H9 (cell line): ENCODE data around the gene UBA1. TPM values are rescaled to one million over a fixed set of nuclear protein-coding genes. Genes with fewer than 3 reads are reported as not detected.

Source experiments
- DNase-seq: peaks from one replicate; pipeline ENCODE4 v3.0.0-alpha.2; 2017
- H2AFZ ChIP-seq: one replicate; pipeline ENCODE4 v1.6.1; 2013; ENCODE audit warnings: mild to moderate bottlenecking, low read length, control low read depth, moderate library complexity
- H2AK5ac ChIP-seq: 2 replicates; pipeline ENCODE4 v1.6.1; 2013; ENCODE audit warnings: low read length, control low read depth, mixed read lengths; ENCODE audit not compliant: insufficient read length
- H2BK120ac ChIP-seq: one replicate; pipeline ENCODE4 v1.6.1; 2013; ENCODE audit warnings: low read depth, mild to moderate bottlenecking, low read length, control low read depth, inconsistent platforms; ENCODE audit not compliant: poor library complexity, severe bottlenecking
- H2BK12ac ChIP-seq: 2 replicates; pipeline ENCODE4 v1.6.1; 2013; ENCODE audit warnings: low read length, control low read depth, mixed read lengths, low read depth; ENCODE audit not compliant: insufficient read length
- H2BK15ac ChIP-seq: 2 replicates; pipeline ENCODE4 v1.6.1; 2013; ENCODE audit warnings: low read depth, low read length, control low read depth
- H2BK20ac ChIP-seq: one replicate; pipeline ENCODE4 v1.6.1; 2013; ENCODE audit warnings: low read depth, mild to moderate bottlenecking, low read length, control low read depth, inconsistent platforms; ENCODE audit not compliant: poor library complexity, severe bottlenecking
- H2BK5ac ChIP-seq: 2 replicates; pipeline ENCODE4 v1.6.1; 2013; ENCODE audit warnings: low read length, control low read depth, mixed read lengths; ENCODE audit not compliant: insufficient read length
- H3K14ac ChIP-seq: 2 replicates; pipeline ENCODE4 v1.6.1; 2013; ENCODE audit warnings: low read length, control low read depth; ENCODE audit not compliant: insufficient read depth
- H3K18ac ChIP-seq: 2 replicates; pipeline ENCODE4 v1.6.1; 2013; ENCODE audit warnings: low read depth, mild to moderate bottlenecking, mixed read lengths, low read length, control low read depth; ENCODE audit not compliant: insufficient read length
- H3K23ac ChIP-seq: 2 replicates; pipeline ENCODE4 v1.6.1; 2013; ENCODE audit warnings: low read length, control low read depth, mixed read lengths, low read depth; ENCODE audit not compliant: insufficient read length
- H3K23me2 ChIP-seq: 2 replicates; pipeline ENCODE4 v1.6.1; 2013; ENCODE audit warnings: low read depth, mild to moderate bottlenecking, mixed read lengths, low read length, control low read depth; ENCODE audit not compliant: insufficient read length, poor library complexity, severe bottlenecking
- H3K27ac ChIP-seq: 2 replicates; pipeline ENCODE4 v1.5.1; 2013; ENCODE audit warnings: low read length, control low read depth, mixed read lengths, low read depth; ENCODE audit not compliant: insufficient read length
- H3K27me3 ChIP-seq: 2 replicates; pipeline ENCODE4 v1.6.1; 2013; ENCODE audit warnings: low read length, control low read depth, inconsistent platforms; ENCODE audit not compliant: insufficient read depth
- H3K4ac ChIP-seq: 2 replicates; pipeline ENCODE4 v1.6.1; 2013; ENCODE audit warnings: low read depth, mild to moderate bottlenecking, control low read depth, inconsistent platforms, low read length, moderate library complexity
- H3K4me1 ChIP-seq: 2 replicates; pipeline ENCODE4 v1.6.1; 2013; ENCODE audit warnings: low read length, control low read depth, inconsistent platforms; ENCODE audit not compliant: insufficient read depth
- H3K4me2 ChIP-seq: 2 replicates; pipeline ENCODE4 v1.6.1; 2013; ENCODE audit warnings: low read length, control low read depth, mixed read lengths; ENCODE audit not compliant: insufficient read length, insufficient read depth
- H3K56ac ChIP-seq: 2 replicates; pipeline ENCODE4 v1.6.1; 2013; ENCODE audit warnings: low read depth, mild to moderate bottlenecking, mixed read lengths, low read length, control low read depth; ENCODE audit not compliant: insufficient read length
- H3K79me1 ChIP-seq: 2 replicates; pipeline ENCODE4 v1.6.1; 2013; ENCODE audit warnings: low read depth, mild to moderate bottlenecking, moderate library complexity, low read length, control low read depth, inconsistent platforms; ENCODE audit not compliant: insufficient read depth, poor library complexity, severe bottlenecking
- H3K79me2 ChIP-seq: 2 replicates; pipeline ENCODE4 v1.6.1; 2013; ENCODE audit warnings: low read length, control low read depth, inconsistent platforms; ENCODE audit not compliant: insufficient read depth
- H3K9ac ChIP-seq: 2 replicates; pipeline ENCODE4 v1.6.1; 2013; ENCODE audit warnings: low read length, control low read depth, mixed read lengths; ENCODE audit not compliant: insufficient read length; ENCODE audit errors: extremely low read depth
- H3K9me3 ChIP-seq: one replicate; pipeline ENCODE4 v1.6.1; 2013; ENCODE audit warnings: low read depth, low read length, inconsistent platforms; ENCODE audit not compliant: control insufficient read depth
- H3T11ph ChIP-seq: one replicate; pipeline ENCODE4 v1.6.1; 2013; ENCODE audit warnings: mild to moderate bottlenecking, low read length, control low read depth, inconsistent platforms
- H4K20me1 ChIP-seq: one replicate; pipeline ENCODE4 v1.6.1; 2013; ENCODE audit not compliant: control insufficient read depth, insufficient read length, insufficient read depth
- H4K5ac ChIP-seq: 2 replicates; pipeline ENCODE4 v1.6.1; 2013; ENCODE audit warnings: low read depth, mild to moderate bottlenecking, mixed read lengths, low read length, control low read depth; ENCODE audit not compliant: insufficient read length
- H4K8ac ChIP-seq: replicated peaks from 2 replicates; pipeline ENCODE4 v1.6.1; 2013; ENCODE audit warnings: low read length, control low read depth, mixed read lengths, low read depth; ENCODE audit not compliant: insufficient read length
- H4K91ac ChIP-seq: 2 replicates; pipeline ENCODE4 v1.6.1; 2013; ENCODE audit warnings: low read depth, mild to moderate bottlenecking, moderate library complexity, mixed read lengths, low read length, control low read depth; ENCODE audit not compliant: insufficient read length
- H3K27ac Mint-ChIP-seq, 3 experiments: 2 replicates in 2 of 3; 3 replicates in 1 of 3; pipeline ENCODE4 v1.8.0; 2020 to 2021; ENCODE audit warnings: mixed read lengths in 3 of 3, mild to moderate bottlenecking in 1 of 3, moderate library complexity in 1 of 3
- H3K27me3 Mint-ChIP-seq: 2 replicates; pipeline ENCODE4 v1.8.0; 2021; ENCODE audit warnings: low read depth, mild to moderate bottlenecking, moderate library complexity, mixed read lengths
- H3K36me3 Mint-ChIP-seq, 3 experiments: 2 replicates in 2 of 3; 3 replicates in 1 of 3; pipeline ENCODE4 v1.8.0; 2020 to 2021; ENCODE audit warnings: low read depth in 3 of 3, mixed read lengths in 3 of 3; ENCODE audit not compliant: insufficient read depth in 1 of 3
- H3K4me1 Mint-ChIP-seq, 2 experiments: 2 replicates each; pipeline ENCODE4 v1.8.0; 2020; ENCODE audit warnings: mixed read lengths in 2 of 2
- H3K4me3 Mint-ChIP-seq, 2 experiments: 2 replicates in 1 of 2; 3 replicates in 1 of 2; pipeline ENCODE4 v1.8.0; 2020 to 2021; ENCODE audit warnings: mild to moderate bottlenecking in 2 of 2, mixed read lengths in 2 of 2, moderate library complexity in 1 of 2
- H3K9me3 Mint-ChIP-seq, 2 experiments: 2 replicates in 1 of 2; 3 replicates in 1 of 2; pipeline ENCODE4 v1.8.0; 2020; ENCODE audit warnings: mild to moderate bottlenecking in 2 of 2, mixed read lengths in 2 of 2, moderate library complexity in 1 of 2
- CTCF ChIP-seq: fragments of 200-600 bp; sonication (generic); conservative IDR thresholded peaks from 3 replicates; pipeline ENCODE4 v1.8.0; 2021; ENCODE audit warnings: antibody characterized with exemption, mild to moderate bottlenecking
- WGBS: extraction: QIAGEN DNeasy Blood & Tissue Kit; methylation state at CpG from one replicate; pipeline ENCODE4 v1.1.7; 2013; ENCODE audit warnings: missing lambda C conversion rate, low lambda C conversion rate, mixed read lengths; ENCODE audit not compliant: insufficient read length; ENCODE audit errors: extremely low coverage; 5-methylcytosine and 5-hydroxymethylcytosine counted together
- total RNA-seq: library from RNA; stranded (reverse); gene quantifications from 2 replicates; pipeline ENCODE4 v1.2.1, GENCODE V29; 2021

UBA1 gene
- total RNA-seq, 1 experiment from 2014 or later: 427 TPM

- Histone ChIP-seq H3T11ph (no peak overlapping the region), H2AFZ (no peak overlapping the region), H3K27ac (no peak overlapping the region), H4K20me1 (no peaks in the 10 kb centered on the region), H3K4me2 (no peak overlapping the region), H4K8ac (no peak overlapping the region), H3K18ac (no peak overlapping the region), H2BK5ac (no peak overlapping the region), H2BK15ac (no peak overlapping the region), H3K4ac (no peak overlapping the region), H2AK5ac (no peak overlapping the region), H2BK120ac (no peak overlapping the region), H3K23ac (no peak overlapping the region), H3K14ac (no peak overlapping the region), H3K56ac (no peak overlapping the region), H3K79me2 (peaks cover 7% of the 10 kb centered on the region; the same call in 1 of the 2 replicates), H2BK20ac (no peak overlapping the region), H3K9me3 (no peaks in the 10 kb centered on the region), H3K4me1 (peaks cover 5% of the 10 kb centered on the region; the same call in 1 of the 2 replicates), H3K23me2 (no peaks in the 10 kb centered on the region), H3K79me1 (peaks cover 3% of the 10 kb centered on the region), H3K9ac (no peak overlapping the region), H4K91ac (no peak overlapping the region), H2BK12ac (no peak overlapping the region), H4K5ac (no peak overlapping the region), H3K27me3 (no peaks in the 10 kb centered on the region)
- Mint-ChIP-seq H3K9me3 (no peaks in the 10 kb centered on the region; a peak in 1 of 5 replicates), H3K27me3 (no peaks in the 10 kb centered on the region), H3K36me3 (peaks cover 93 to 100% (median 99%) of the 10 kb centered on the region in 3 experiments), H3K4me1 (peaks cover 16% of the 10 kb centered on the region in 2 experiments), H3K4me3 (no peak overlapping the region), H3K27ac (no peak overlapping the region)
- no peak for DNase-seq
- no peak for TF ChIP-seq CTCF
- no CpG with 5 or more reads among the region's 11 CpGs for WGBS
Observed at GRCh38 chrX:47202316-47202715, 8.7 kb downstream of the UBA1 start.
